Skeletal muscle satellite cell (primary cell): ENCODE measurements around the gene PRKRIP1.
"Not testable (repeated sequence)": the region's sequence is repeated elsewhere in the genome, so short reads cannot be mapped to it uniquely, and the experiment has no call there.

ENCODE experiments used
- H3K27me3 ChIP-seq: 2 replicates; pipeline ENCODE4 v1.7.0; 2013; ENCODE audit warnings: low read length; ENCODE audit not compliant: control insufficient read depth, insufficient read depth
- H3K36me3 ChIP-seq: 2 replicates; pipeline ENCODE4 v1.7.0; 2013; ENCODE audit warnings: mild to moderate bottlenecking, control low read depth, low read length; ENCODE audit not compliant: insufficient read depth
- H3K4me1 ChIP-seq: 2 replicates; pipeline ENCODE4 v1.7.0; 2013; ENCODE audit warnings: low read length; ENCODE audit not compliant: control insufficient read depth, insufficient read depth
- H3K4me2 ChIP-seq: 2 replicates; pipeline ENCODE4 v1.7.0; 2013; ENCODE audit warnings: mild to moderate bottlenecking, low read length
- H3K4me3 ChIP-seq: 2 replicates; pipeline ENCODE4 v1.7.0; 2013; ENCODE audit warnings: low read length
- H3K9ac ChIP-seq: 2 replicates; pipeline ENCODE4 v1.7.0; 2013; ENCODE audit warnings: mild to moderate bottlenecking, low read depth, low read length, moderate library complexity
- H3K9me3 ChIP-seq: replicated peaks from 2 replicates; pipeline ENCODE4 v1.7.0; 2013; ENCODE audit warnings: mild to moderate bottlenecking, control low read depth, low read length

The PRKRIP1 gene

GRCh38 chr7:102453319-102453718 lies 57.2 kb downstream of the PRKRIP1 start:
- Histone ChIP-seq H3K9me3 (no peaks in the 10 kb centered on the region), H3K36me3 (peaks cover 19% of the 10 kb centered on the region), H3K4me1 (peaks cover 18% of the 10 kb centered on the region), H3K27me3 (no peaks in the 10 kb centered on the region), H3K9ac (no peak overlapping the region), H3K4me3 (no peak overlapping the region), H3K4me2 (no peak overlapping the region)

GRCh38 chr7:102454468-102454867 lies 58.3 kb downstream of the PRKRIP1 start:
- Histone ChIP-seq H3K9me3 (no peaks in the 10 kb centered on the region), H3K4me1 (peaks cover 18% of the 10 kb centered on the region), H3K9ac (no peak overlapping the region), H3K27me3 (no peaks in the 10 kb centered on the region), H3K4me2 (no peak overlapping the region), H3K36me3 (peaks cover 21% of the 10 kb centered on the region), H3K4me3 (no peak overlapping the region)

GRCh38 chr7:102454932-102455331 lies 58.8 kb downstream of the PRKRIP1 start:
- not testable (repeated sequence) for H3K9me3 ChIP-seq, H3K9ac ChIP-seq, H3K4me2 ChIP-seq, H3K4me3 ChIP-seq, H3K27me3 ChIP-seq
- Histone ChIP-seq H3K36me3 (peaks cover 21% of the 10 kb centered on the region), H3K4me1 (peaks cover 18% of the 10 kb centered on the region)

GRCh38 chr7:102455596-102455995 lies 59.4 kb downstream of the PRKRIP1 start:
- Histone ChIP-seq H3K4me2 (no peak overlapping the region), H3K4me1 (peaks cover 18% of the 10 kb centered on the region), H3K4me3 (no peak overlapping the region), H3K9me3 (no peaks in the 10 kb centered on the region), H3K9ac (no peak overlapping the region), H3K36me3 (peaks cover 21% of the 10 kb centered on the region), H3K27me3 (no peaks in the 10 kb centered on the region)

GRCh38 chr7:102456327-102456726 lies 60.2 kb downstream of the PRKRIP1 start:
- Histone ChIP-seq H3K4me2 (peak overlapping the region; percentile 14), H3K36me3 (peaks cover 21% of the 10 kb centered on the region)

GRCh38 chr7:102457352-102457924 lies 61.3 kb downstream of the PRKRIP1 start:
- Histone ChIP-seq H3K36me3 (peaks cover 21% of the 10 kb centered on the region), H3K9ac (no peak overlapping the region), H3K4me2 (no peak overlapping the region), H3K27me3 (no peaks in the 10 kb centered on the region), H3K9me3 (no peaks in the 10 kb centered on the region), H3K4me1 (peaks cover 10% of the 10 kb centered on the region), H3K4me3 (no peak overlapping the region)

More at GRCh38 chr7:102456327-102456726, 60.2 kb downstream of the PRKRIP1 start:
- H3K27me3 ChIP-seq: no peaks in the 10 kb centered on the region
- H3K4me3 ChIP-seq: no peak overlapping the region
- H3K4me1 ChIP-seq: peaks cover 16% of the 10 kb centered on the region
- H3K9me3 ChIP-seq: no peaks in the 10 kb centered on the region
- H3K9ac ChIP-seq: no peak overlapping the region

- Histone ChIP-seq H3K27me3 (no peaks in the 10 kb centered on the region), H3K4me3 (no peak overlapping the region), H3K4me1 (peaks cover 14% of the 10 kb centered on the region), H3K36me3 (peaks cover 21% of the 10 kb centered on the region), H3K4me2 (no peak overlapping the region), H3K9ac (no peak overlapping the region), H3K9me3 (no peaks in the 10 kb centered on the region)
Measured at GRCh38 chr7:102459221-102459844, 63.2 kb downstream of the PRKRIP1 start.

GRCh38 chr7:102460467-102460866 lies 64.3 kb downstream of the PRKRIP1 start:
- Histone ChIP-seq H3K36me3 (peaks cover 23% of the 10 kb centered on the region), H3K4me1 (peaks cover 15% of the 10 kb centered on the region), H3K9ac (no peak overlapping the region), H3K4me3 (no peak overlapping the region), H3K9me3 (no peaks in the 10 kb centered on the region), H3K4me2 (no peak overlapping the region), H3K27me3 (no peaks in the 10 kb centered on the region)

GRCh38 chr7:102463841-102464576 lies 67.8 kb downstream of the PRKRIP1 start:
- peak overlapping the region; percentile 85 for H3K4me2 ChIP-seq
- H3K36me3 ChIP-seq: peaks cover 5% of the 10 kb centered on the region
- H3K9ac ChIP-seq: peak overlapping the region; percentile 93
- peak overlapping the region; percentile 98 for H3K4me3 ChIP-seq
- peaks cover 11% of the 10 kb centered on the region for H3K4me1 ChIP-seq
- H3K27me3 ChIP-seq: no peaks in the 10 kb centered on the region
- H3K9me3 ChIP-seq: no peaks in the 10 kb centered on the region

GRCh38 chr7:102464577-102465280 lies 68.6 kb downstream of the PRKRIP1 start, which contains the start of the genes ALKBH4 and LRWD1:
TSS of gene ALKBH4 (minus strand) at chr7:102464863. CDS start at chr7:102464836, 27 bp downstream.
TSS of gene LRWD1 (plus strand) at chr7:102464984. CDS start at chr7:102465081, 97 bp downstream.
- no peaks in the 10 kb centered on the region for H3K9me3 ChIP-seq
- peak within 1 kb of the TSS; percentile 85 for H3K4me2 ChIP-seq
- H3K36me3 ChIP-seq: peaks cover 12% of the 10 kb centered on the region
- H3K27me3 ChIP-seq: no peaks in the 10 kb centered on the region
- H3K4me1 ChIP-seq: peaks cover 11% of the 10 kb centered on the region
- H3K4me3 ChIP-seq: peak within 1 kb of the TSS; percentile 98
- H3K9ac ChIP-seq: peak within 1 kb of the TSS; percentile 93

GRCh38 chr7:102466097-102466496 lies 69.9 kb downstream of the PRKRIP1 start:
- peak overlapping the region; percentile 93 for H3K9ac ChIP-seq
- no peaks in the 10 kb centered on the region for H3K9me3 ChIP-seq
- H3K4me2 ChIP-seq: peak overlapping the region; percentile 85
- H3K27me3 ChIP-seq: no peaks in the 10 kb centered on the region
- peak overlapping the region; percentile 98 for H3K4me3 ChIP-seq
- H3K4me1 ChIP-seq: peaks cover 11% of the 10 kb centered on the region
- H3K36me3 ChIP-seq: peaks cover 13% of the 10 kb centered on the region
